Astrocyte (in vitro differentiated cells and primary cell): Measurements from ENCODE around the gene LRBA.

ENCODE experiments used
- CTCF ChIP-seq: IDR thresholded peaks from 2 replicates; pipeline ENCODE4 v1.5.1; 2011; ENCODE audit warnings: low read depth, mild to moderate bottlenecking, inconsistent platforms, low read length, moderate library complexity; ENCODE audit not compliant: insufficient read depth
- EZH2 ChIP-seq: IDR thresholded peaks from 2 replicates; pipeline ENCODE4 v1.6.1; 2012; ENCODE audit warnings: mild to moderate bottlenecking, low read length, inconsistent platforms; ENCODE audit not compliant: insufficient read depth

GRCh38 chr4:150540959-150541360 lies 474.1 kb downstream of the LRBA start:
- TF ChIP-seq CTCF (no peak), EZH2 (no peak)
